K562 (cell line): Measurements from ENCODE around the gene ZSWIM4. TPM values are rescaled to one million over a fixed set of nuclear protein-coding genes. Genes with fewer than 3 reads are reported as not detected.

ENCODE experiments used
- ATAC-seq: fragments of 200-7000 bp; cut with Tn5 transposase; 3 replicates; pipeline ENCODE4 v1.9.1; 2020; ENCODE audit warnings: moderate library complexity
- BruUV-seq: library from RNA; stranded (reverse); fragments of 400-500 nt; replicated peaks from 2 replicates; lab custom pipeline; 2021; lab: Mats Ljungman, UMichigan
- CTCF ChIA-PET: fragments of 300-600 bp; formaldehyde crosslinking; extraction: SDS; loops from one replicate; lab custom pipeline; 2021; ENCODE audit warnings: low intra/inter-chr PET ratio; lab: Yijun Ruan, JAX
- POLR2A ChIA-PET: fragments of 300-600, 350-650 bp; sonication (Branson Sonifier 250); formaldehyde crosslinking; extraction: SDS; loops from one replicate; lab custom pipeline; 2021; ENCODE audit warnings: antibody characterized with exemption, inconsistent platforms; lab: Yijun Ruan, JAX
- DNase-seq, 4 experiments: peaks; one replicate each; pipeline versions ENCODE4 v3.0.0 to v3.0.0-alpha.2; 2011 to 2018; ENCODE audit warnings: low spot score in 3 of 4, mixed read lengths in 3 of 4; ENCODE audit errors: extremely low read depth in 1 of 4
- FAIRE-seq: peaks from 2 replicates; lab custom pipeline; 2011; peaks lifted over from hg19 to GRCh38; lab: Jason Lieb, UNC
- H2AFZ ChIP-seq: 2 replicates; pipeline ENCODE4 v1.6.0; 2011; ENCODE audit warnings: low read depth, low read length, control low read depth, inconsistent platforms
- H3K27ac ChIP-seq: fragments of 200-600 bp; 3 replicates; pipeline ENCODE4 v1.8.0; 2011; ENCODE audit warnings: low read depth, mild to moderate bottlenecking, control low read depth, inconsistent platforms, low read length, moderate library complexity, mixed read lengths; ENCODE audit errors: extremely low read depth
- H3K27me3 ChIP-seq, 2 experiments: fragments of 300-600 bp in 1 of 2; 2 replicates in 1 of 2; 3 replicates in 1 of 2; pipeline versions ENCODE4 v1.6.0 to v1.8.0; 2011; ENCODE audit warnings: inconsistent platforms in 2 of 2, low read length in 2 of 2, mild to moderate bottlenecking in 1 of 2, mixed read lengths in 1 of 2, moderate library complexity in 1 of 2; ENCODE audit not compliant: control insufficient read depth in 2 of 2, insufficient read depth in 2 of 2
- H3K36me3 ChIP-seq: fragments of 300-600 bp; 3 replicates; pipeline ENCODE4 v1.8.0; 2011; ENCODE audit warnings: mild to moderate bottlenecking, low read length, inconsistent platforms; ENCODE audit not compliant: control insufficient read depth, insufficient read depth
- H3K4me1 ChIP-seq, 2 experiments: fragments of 200-600 bp in 1 of 2; replicated peaks in 1 of 2; 2 replicates in 1 of 2; 3 replicates in 1 of 2; pipeline versions ENCODE4 v1.5.1 to v1.8.0; 2011; ENCODE audit warnings: inconsistent platforms in 2 of 2, low read length in 2 of 2, mild to moderate bottlenecking in 1 of 2, mixed read lengths in 1 of 2, moderate library complexity in 1 of 2; ENCODE audit not compliant: control insufficient read depth in 2 of 2, insufficient read depth in 2 of 2
- H3K4me2 ChIP-seq: 2 replicates; pipeline ENCODE4 v1.6.1; 2011; ENCODE audit warnings: low read length, control low read depth, inconsistent platforms, mixed read lengths; ENCODE audit not compliant: insufficient read depth
- H3K4me3 ChIP-seq: fragments of 200-600 bp; sonication (generic), shearing (Covaris generic); 2 replicates; pipeline ENCODE4 v1.5.1; 2016; ENCODE audit warnings: control low read depth, inconsistent platforms
- H3K79me2 ChIP-seq: fragments of 200-600 bp; 3 replicates; pipeline ENCODE4 v1.8.0; 2011; ENCODE audit warnings: low read length, inconsistent platforms; ENCODE audit not compliant: control insufficient read depth, insufficient read depth
- H3K9ac ChIP-seq, 2 experiments: 2 replicates each; pipeline versions ENCODE4 v1.6.0 to v1.6.1; 2011; ENCODE audit warnings: low read depth in 2 of 2, low read length in 2 of 2, control low read depth in 1 of 2, inconsistent platforms in 1 of 2, mild to moderate bottlenecking in 1 of 2, mixed read lengths in 1 of 2; ENCODE audit not compliant: insufficient read depth in 1 of 2
- H3K9me1 ChIP-seq: one replicate; pipeline ENCODE4 v1.6.0; 2011; ENCODE audit warnings: inconsistent platforms, mild to moderate bottlenecking, low read length, moderate library complexity; ENCODE audit not compliant: control insufficient read depth, insufficient read depth
- H3K9me3 ChIP-seq: replicated peaks from 2 replicates; pipeline ENCODE4 v1.5.1; 2011; ENCODE audit warnings: low read depth, low read length, inconsistent platforms; ENCODE audit not compliant: control insufficient read depth, insufficient read depth
- H4K20me1 ChIP-seq: replicated peaks from 2 replicates; pipeline ENCODE4 v1.6.1; 2011; ENCODE audit warnings: low read length, inconsistent platforms, mixed read lengths; ENCODE audit not compliant: control insufficient read depth, insufficient read depth
- ADNP ChIP-seq: fragments of 200-800 bp; sonication (Bioruptor generic); IDR thresholded peaks from 2 replicates; pipeline ENCODE4 v1.6.1; 2016; ENCODE audit warnings: missing genetic modification characterization, missing compliant biosample characterization
- CBFA2T2 ChIP-seq: fragments of 450-650 bp; conservative IDR thresholded peaks from 2 replicates; pipeline ENCODE4 v1.6.1; 2017; ENCODE audit warnings: mild to moderate bottlenecking
- CC2D1A ChIP-seq: fragments of 450-650 bp; IDR thresholded peaks from 2 replicates; pipeline ENCODE4 v1.6.1; 2017; ENCODE audit warnings: mild to moderate bottlenecking
- FOXK1 ChIP-seq: sonication (generic); formaldehyde crosslinking; IDR thresholded peaks from 2 replicates; pipeline ENCODE4 v1.8.0; 2022; ENCODE audit warnings: missing genetic modification reagents, mild to moderate bottlenecking, borderline replicate concordance
- GTF2A2 ChIP-seq: IDR thresholded peaks from 2 replicates; pipeline ENCODE4 v1.6.1; 2016; ENCODE audit warnings: mild to moderate bottlenecking, missing genetic modification characterization, missing compliant biosample characterization
- MCM5 ChIP-seq: fragments of 450-650 bp; IDR thresholded peaks from 2 replicates; pipeline ENCODE4 v1.6.1; 2016; ENCODE audit warnings: low read depth
- MYC ChIP-seq, 2 experiments: fragments of 250-450 bp in 1 of 2; sonication (Bioruptor Pico) in 1 of 2; IDR thresholded peaks; 2 replicates each; pipeline versions ENCODE4 v1.5.1 to v1.6.1; 2012 to 2021; ENCODE audit warnings: low read depth in 2 of 2, borderline replicate concordance in 1 of 2, improper control_type of control experiment in 1 of 2, low read length in 1 of 2, mild to moderate bottlenecking in 1 of 2, moderate library complexity in 1 of 2
- WGBS: fragments of 100-300 bp; shearing (Covaris generic); methylation state at CpG from one replicate; pipeline ENCODE4 v1.1.6; 2016; ENCODE audit warnings: low coverage, mixed read lengths; ENCODE audit not compliant: insufficient coverage; ENCODE audit errors: missing lambda C conversion rate; 5-methylcytosine and 5-hydroxymethylcytosine counted together
- in situ Hi-C: fragments of 300-500 bp; cut with MboI; formaldehyde crosslinking; loops from 4 replicates; pipeline ENCODE4 v1.15.0; 2018; ENCODE audit warnings: inconsistent platforms, mixed read lengths
- intact Hi-C: fragments of 100-400 bp; cut with micrococcal nuclease; formaldehyde crosslinking; loops from 2 replicates; pipeline ENCODE4 v1.14.2; 2022
- polyA plus RNA-seq, 8 experiments: library from polyadenylated mRNA; depleted of rRNA in 4 of 8; stranded (reverse) in 5 of 8; unstranded in 3 of 8; fragments of >200 nt; fragmentation: Nextera tagmentation in 2 of 8; fragmentation: Illumina TruSeq in 1 of 8; extraction: Ambion mirVana in 2 of 8; extraction: Trizol in 1 of 8; gene quantifications; 2 replicates each; pipeline versions ENCODE4 v1.2.1 to v1.2.3, GENCODE V29; 2011 to 2014; ENCODE audit warnings: inconsistent platforms in 1 of 8, missing spikeins in 1 of 8
- total RNA-seq, 7 experiments: library from RNA; depleted of rRNA in 6 of 7; stranded (reverse); fragments of >200 nt in 6 of 7; fragmentation: Illumina TruSeq in 2 of 7; extraction: Trizol in 2 of 7; gene quantifications; 2 replicates each; pipeline versions ENCODE4 v1.2.1 to v1.2.3, GENCODE V29; 2011 to 2021; ENCODE audit warnings: low replicate concordance in 1 of 7
- TF ChIP-seq, protein P1 (sequence below): fragments of 450-650 bp; formaldehyde crosslinking; conservative IDR thresholded peaks from 2 replicates; pipeline ENCODE4 v1.4.0; 2022; ENCODE audit warnings: mild to moderate bottlenecking, missing genetic modification characterization
- TF ChIP-seq, protein P2 (sequence below): sonication (generic); formaldehyde crosslinking; IDR thresholded peaks from 2 replicates; pipeline ENCODE4 v1.8.0; 2022; ENCODE audit warnings: mild to moderate bottlenecking, low read depth, missing genetic modification reagents

The ZSWIM4 gene
- total and polyA plus RNA-seq, 9 of the 15 experiments (the other 6 are each of a cell fraction or from before 2014, with no cell fraction given) = 0.25 to 3.7 (median 0.79) TPM; not detected in 2

DNA sequence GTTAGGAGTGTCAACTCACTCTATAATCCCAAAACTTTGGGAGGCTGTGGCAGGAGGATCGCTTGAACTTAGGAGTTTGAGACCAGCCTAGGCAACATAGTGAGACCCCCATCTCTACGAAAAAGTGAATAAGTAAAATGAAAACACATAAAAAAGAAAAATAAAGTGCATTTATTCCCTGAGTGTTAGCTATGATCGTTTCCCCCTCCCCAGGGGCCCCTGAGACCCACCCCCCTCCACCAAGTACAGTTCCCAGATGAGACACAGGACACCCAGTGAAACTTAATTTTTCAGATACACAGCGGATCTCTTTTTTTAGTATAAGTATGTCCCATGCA lies 53.1 kb downstream of the ZSWIM4 start:
- WGBS = 70% methylated on average over 4 of the region's 4 CpGs
- Histone ChIP-seq H3K9me1 (no peaks in the 10 kb centered on the region), H3K4me2 (peak overlapping the region; percentile 79; the same call in 1 of the 2 replicates), H3K79me2 (no peaks in the 10 kb centered on the region), H3K27me3 (no peaks in the 10 kb centered on the region), H4K20me1 (no peaks in the 10 kb centered on the region), H3K27ac (peak overlapping the region; percentile 98; the same call in 2 of the 3 replicates), H2AFZ (no peak overlapping the region), H3K9me3 (no peaks in the 10 kb centered on the region), H3K36me3 (no peaks in the 10 kb centered on the region), H3K9ac (0 out of 4 replicates have a peak overlapping the region, but pooled peaks of 1 of the 2 experiments have one; percentile 90), H3K4me1 (peaks cover 46 to 74% of the 10 kb centered on the region in 2 experiments), H3K4me3 (no peak overlapping the region; the same call in 1 of the 2 replicates)
- ChIA-PET CTCF (interaction anchor here (1.2 kb wide), 1 partner anchor 63 kb away, joined by 3 read pairs; no protein-coding TSS in a partner anchor), POLR2A (interaction anchor here (1.1 to 2.4 kb wide), 2 partner anchors 9 to 12 kb away, joined by 5 to 9 read pairs; no protein-coding TSS in a partner anchor)
- DNase-seq (no peak), ATAC-seq (no peak), FAIRE-seq (no peak)
- intact Hi-C loops (no loop called here), in situ Hi-C loops (loop anchor here (10.0 kb wide), 1 partner anchor 574 kb away; no protein-coding TSS in a partner anchor)
- no peak for TF ChIP-seq CBFA2T2
- no peak for TF ChIP-seq GTF2A2 (tag)
- no peak for TF ChIP-seq MCM5
- no peak for TF ChIP-seq MYC (IDR thresholded peaks at IDR 0.05; ENCODE audit: low read depth, low read length)
- no peak for TF ChIP-seq MYC (CRISPR knock-in tag; IDR thresholded peaks at IDR 0.05; ENCODE audit: borderline replicate concordance, low read depth)
- peak; percentile 94 for TF ChIP-seq ADNP (tag)
- TF ChIP-seq, protein P1, sequence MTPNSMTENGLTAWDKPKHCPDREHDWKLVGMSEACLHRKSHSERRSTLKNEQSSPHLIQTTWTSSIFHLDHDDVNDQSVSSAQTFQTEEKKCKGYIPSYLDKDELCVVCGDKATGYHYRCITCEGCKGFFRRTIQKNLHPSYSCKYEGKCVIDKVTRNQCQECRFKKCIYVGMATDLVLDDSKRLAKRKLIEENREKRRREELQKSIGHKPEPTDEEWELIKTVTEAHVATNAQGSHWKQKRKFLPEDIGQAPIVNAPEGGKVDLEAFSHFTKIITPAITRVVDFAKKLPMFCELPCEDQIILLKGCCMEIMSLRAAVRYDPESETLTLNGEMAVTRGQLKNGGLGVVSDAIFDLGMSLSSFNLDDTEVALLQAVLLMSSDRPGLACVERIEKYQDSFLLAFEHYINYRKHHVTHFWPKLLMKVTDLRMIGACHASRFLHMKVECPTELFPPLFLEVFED = no peak
- 0 out of 2 replicates have a peak, but pooled peaks have one; percentile 7 for TF ChIP-seq CC2D1A
- TF ChIP-seq FOXK1 (CRISPR knock-in tag) = no peak
- TF ChIP-seq, protein P2, sequence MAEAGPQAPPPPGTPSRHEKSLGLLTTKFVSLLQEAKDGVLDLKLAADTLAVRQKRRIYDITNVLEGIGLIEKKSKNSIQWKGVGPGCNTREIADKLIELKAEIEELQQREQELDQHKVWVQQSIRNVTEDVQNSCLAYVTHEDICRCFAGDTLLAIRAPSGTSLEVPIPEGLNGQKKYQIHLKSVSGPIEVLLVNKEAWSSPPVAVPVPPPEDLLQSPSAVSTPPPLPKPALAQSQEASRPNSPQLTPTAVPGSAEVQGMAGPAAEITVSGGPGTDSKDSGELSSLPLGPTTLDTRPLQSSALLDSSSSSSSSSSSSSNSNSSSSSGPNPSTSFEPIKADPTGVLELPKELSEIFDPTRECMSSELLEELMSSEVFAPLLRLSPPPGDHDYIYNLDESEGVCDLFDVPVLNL (CRISPR knock-in tag) = no peak
- BruUV-seq = no TSS peak
